GM21423 (cell line): ENCODE measurements around the gene HOXD8.

ENCODE experiments used
- ATAC-seq: cut with Tn5 transposase; IDR thresholded peaks from one replicate; pipeline ENCODE4 v1.9.1; 2021; ENCODE audit warnings: mild to moderate bottlenecking, moderate library complexity; ENCODE audit not compliant: unreplicated experiment

HOXD8 gene

DNA sequence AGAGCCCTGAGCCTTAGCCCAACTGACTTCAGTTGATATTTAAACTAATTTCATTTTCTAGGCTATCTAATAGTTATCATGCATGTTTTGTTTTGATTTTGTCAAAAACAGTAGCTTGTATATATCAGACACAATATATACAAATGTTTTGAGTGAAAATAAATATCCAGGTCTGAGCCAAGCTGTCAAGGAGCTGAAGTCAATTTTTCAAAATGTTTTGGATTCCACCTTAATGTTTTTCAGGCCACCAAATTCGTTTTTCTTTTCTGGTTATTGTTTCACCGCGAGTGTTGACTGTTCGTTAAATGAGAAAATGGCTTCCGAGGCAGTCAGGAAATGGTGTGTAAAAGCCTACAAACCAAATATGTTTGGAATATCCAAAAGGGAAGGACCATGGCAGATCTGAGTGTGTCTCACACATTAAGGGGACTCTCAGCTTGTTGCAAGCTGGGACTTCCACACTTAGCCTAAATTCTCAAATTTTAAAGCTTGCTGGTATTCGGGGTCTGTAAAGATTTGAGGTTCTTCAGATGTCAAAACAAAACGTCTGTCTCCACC is 27.1 kb upstream of the HOXD8 start:
- ATAC-seq = no peak

GRCh38 chr2:176103194-176103593 is 26.3 kb upstream of the HOXD8 start:
- no peak for ATAC-seq

- ATAC-seq = no peak
Measured at GRCh38 chr2:176103742-176104315, 25.7 kb upstream of the HOXD8 start.

DNA sequence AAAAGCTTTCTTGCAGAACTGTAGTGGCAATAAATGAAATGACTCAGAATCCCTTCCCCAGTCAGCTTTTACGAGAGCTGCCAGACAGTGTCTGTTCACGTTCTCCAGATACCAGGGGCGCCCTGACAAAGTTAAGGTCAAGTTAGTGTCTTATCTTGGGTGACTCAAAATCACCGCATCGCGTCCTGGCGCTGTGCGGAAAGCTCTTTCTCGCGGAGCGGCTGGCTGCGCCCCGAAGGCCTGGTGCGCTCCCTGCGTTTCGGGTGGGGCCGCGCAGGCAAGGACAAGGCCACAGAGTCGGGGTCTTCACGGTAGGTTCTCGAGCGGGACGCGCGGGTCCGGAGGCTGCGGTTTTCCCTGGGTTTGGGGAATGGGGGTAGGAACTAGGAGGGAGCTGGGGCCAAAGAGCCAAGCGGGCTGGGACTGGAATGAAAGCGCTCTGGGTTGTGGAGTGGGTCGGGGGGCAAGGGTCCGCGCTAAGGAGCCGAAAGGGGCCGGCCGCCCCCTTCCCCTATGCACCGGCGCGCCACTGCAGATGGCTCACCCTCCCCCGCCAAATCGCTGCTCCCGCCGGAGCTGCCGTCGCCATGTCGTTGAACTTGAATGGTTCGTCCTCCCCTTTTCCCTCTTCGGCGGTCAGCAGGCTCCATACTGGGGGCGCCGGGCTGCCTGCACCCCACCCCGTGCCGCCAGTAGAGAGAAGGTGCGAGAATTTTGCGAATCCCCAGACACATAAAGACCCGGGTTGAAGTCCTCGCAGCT is 25.0 kb upstream of the HOXD8 start:
- no peak for ATAC-seq

- no peak for ATAC-seq
Measured at GRCh38 chr2:176105078-176105729, 24.3 kb upstream of the HOXD8 start.

DNA sequence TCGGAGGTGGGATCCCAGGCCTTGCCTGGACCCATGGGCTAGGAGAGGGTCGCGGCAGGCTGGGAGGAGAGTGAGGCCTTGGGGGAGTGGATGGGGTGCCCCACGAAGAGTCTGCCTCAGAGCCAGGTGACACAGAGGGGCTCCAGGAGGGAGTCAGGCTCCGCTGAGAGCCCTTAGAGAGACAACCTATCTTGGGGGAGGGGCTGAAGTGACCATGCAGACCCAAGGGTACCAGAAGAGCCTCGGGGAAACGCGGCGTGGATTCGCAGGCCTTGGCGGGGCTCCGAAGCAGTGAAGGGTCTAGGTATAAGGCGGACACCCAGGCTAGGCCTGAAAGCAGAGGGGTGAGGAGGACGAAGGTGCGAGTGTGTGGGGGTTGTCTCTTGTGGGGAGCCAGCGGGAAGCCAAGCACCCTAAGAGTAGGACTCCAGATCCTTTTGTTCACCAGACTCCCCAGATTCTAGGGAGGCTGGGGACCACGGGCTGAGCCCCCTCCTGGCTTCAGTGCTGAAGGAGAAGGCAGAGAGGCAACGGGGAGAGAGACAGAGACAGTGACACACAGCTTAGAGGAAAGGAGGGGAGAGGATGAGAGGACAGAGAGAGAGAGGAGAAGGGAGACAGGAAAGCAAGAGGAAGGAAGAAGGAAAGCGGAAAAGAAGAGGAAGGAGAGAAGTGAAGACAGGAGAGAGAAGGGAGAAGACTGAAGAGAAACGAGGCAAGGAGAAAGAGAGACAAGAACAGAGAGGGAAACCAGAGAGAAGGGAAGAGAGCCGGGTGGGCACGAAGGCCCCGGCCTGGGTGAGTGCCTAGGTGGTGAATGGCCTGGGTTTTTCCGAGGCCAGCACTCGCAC is 23.6 kb upstream of the HOXD8 start:
- no peak for ATAC-seq

- no peak for ATAC-seq
Measured at GRCh38 chr2:176106581-176107539, 22.6 kb upstream of the HOXD8 start, which contains the start of gene HOXD11. TSS of gene HOXD11 (plus strand) at chr2:176107280. CDS start at chr2:176107356, 76 bp downstream.

GRCh38 chr2:176107731-176108181 is 21.7 kb upstream of the HOXD8 start:
- ATAC-seq = no peak

DNA sequence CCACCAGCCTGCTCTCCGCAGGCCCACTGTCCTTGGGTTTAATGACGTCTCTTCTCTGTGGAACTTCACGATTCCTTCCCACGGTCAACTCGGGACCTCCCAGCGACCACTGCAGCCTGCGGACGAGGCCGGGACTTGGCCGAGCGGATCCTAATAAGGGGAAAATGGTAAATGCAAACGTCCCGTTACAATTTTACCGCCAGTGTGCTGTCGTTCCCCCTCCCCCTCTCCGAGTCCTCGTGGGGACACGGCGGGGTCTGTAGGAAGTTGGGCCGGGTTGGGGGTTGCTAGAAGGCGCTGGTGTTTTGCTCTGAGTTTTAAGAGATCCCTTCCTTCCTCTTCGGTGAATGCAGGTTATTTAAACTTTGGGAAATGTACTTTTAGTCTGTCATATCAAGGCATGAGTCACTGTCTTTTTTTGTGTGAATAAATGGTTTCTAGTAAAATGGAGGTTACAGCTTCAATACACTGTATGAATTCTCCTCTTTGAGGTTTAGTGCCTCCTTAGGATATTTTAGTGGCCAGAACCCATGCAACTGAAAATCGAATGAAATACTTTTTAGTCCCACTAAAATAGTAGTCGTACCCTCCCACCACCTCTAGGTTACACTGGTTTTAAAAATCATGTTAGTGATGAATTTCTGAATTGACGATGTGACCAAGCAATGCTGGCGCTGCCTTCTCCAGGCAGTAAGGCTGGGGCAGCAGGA is 20.2 kb upstream of the HOXD8 start:
- ATAC-seq = no peak

DNA sequence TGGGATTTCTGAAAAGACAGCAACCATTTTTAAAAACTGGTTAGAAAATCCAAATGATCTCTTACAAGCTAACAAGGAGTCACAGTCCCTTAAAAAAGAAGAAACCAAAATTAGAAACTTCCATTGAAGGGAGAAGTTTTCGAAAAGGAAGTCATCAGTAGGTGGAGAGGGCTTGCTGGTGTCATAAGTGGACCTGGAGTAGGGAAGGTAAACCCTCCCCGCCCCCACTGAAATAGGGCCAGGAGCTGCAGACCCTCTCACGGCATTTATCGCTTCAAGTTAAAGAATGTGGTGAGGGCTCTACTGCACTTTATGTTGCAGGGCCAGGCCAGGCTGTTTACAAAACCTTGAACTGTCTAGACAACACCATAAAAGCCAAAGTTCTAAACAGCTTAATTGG is 19.6 kb upstream of the HOXD8 start:
- ATAC-seq = no peak

DNA sequence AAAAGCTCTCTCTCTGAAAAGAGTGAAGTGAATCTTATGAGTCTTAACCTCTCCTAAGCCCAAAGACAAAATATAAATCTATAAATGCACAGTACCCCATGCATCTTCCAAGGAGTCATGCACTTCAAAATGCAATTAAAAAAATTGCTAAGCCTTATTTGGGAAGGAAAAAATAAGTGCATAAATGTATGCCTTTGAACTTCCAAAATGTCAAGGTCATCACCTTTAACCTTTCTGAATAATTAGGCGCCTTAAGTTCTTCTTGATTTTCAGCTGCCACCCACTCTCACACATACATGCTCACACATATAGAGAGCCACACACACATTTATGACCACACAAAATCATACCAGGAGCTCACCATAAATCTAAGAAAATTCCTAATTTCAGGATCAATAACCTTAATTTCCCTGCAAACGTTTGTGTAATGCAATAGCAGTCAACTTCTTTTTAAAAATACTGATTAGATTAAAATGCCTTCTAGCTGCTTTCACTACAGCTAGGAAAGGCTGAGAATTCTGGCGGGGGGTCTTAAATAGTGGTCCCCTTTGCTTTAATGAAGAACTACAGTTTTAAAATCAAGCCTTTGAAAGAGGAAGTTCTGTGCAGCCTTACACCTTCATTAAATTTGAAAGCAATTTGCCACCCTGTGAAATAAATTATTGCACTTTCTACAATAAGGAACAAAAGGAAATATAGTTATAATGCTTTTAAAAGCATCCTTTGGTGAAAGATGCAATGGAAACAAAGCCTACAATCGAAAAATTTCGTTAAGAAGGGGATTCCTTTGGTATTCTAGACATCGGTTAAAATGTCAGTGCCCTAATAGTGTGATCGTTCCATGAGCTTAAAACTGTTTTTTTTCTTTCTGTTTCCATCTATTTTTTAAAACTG is 18.8 kb upstream of the HOXD8 start:
- no peak for ATAC-seq

GRCh38 chr2:176111309-176111663 is 18.2 kb upstream of the HOXD8 start:
- no peak for ATAC-seq

DNA sequence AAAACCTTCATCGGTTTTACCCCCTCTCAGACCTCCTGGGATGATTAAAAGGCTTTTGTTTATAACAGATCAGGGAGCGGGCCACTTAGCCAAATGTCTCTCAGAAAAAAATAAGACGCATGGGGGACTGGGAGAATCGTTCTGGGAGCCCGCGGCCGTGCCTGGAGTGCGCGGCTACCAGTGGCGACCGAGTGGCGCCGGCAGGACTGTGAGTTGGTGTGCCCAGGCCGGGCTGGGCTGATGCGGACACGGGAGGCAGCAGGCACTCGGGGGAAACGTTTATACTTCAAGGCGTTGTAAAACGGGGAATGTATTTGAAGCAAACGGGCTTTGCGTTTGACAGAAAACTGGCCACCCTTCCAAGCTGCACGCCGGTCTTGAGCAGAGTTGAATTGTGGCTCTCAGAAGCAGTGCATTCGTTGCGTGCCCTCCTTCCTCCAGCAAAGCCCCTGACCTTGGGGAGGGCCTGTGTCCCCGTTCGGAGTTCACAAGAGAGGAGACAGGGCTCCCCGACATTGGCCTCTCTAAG is 17.6 kb upstream of the HOXD8 start:
- no peak for ATAC-seq

DNA sequence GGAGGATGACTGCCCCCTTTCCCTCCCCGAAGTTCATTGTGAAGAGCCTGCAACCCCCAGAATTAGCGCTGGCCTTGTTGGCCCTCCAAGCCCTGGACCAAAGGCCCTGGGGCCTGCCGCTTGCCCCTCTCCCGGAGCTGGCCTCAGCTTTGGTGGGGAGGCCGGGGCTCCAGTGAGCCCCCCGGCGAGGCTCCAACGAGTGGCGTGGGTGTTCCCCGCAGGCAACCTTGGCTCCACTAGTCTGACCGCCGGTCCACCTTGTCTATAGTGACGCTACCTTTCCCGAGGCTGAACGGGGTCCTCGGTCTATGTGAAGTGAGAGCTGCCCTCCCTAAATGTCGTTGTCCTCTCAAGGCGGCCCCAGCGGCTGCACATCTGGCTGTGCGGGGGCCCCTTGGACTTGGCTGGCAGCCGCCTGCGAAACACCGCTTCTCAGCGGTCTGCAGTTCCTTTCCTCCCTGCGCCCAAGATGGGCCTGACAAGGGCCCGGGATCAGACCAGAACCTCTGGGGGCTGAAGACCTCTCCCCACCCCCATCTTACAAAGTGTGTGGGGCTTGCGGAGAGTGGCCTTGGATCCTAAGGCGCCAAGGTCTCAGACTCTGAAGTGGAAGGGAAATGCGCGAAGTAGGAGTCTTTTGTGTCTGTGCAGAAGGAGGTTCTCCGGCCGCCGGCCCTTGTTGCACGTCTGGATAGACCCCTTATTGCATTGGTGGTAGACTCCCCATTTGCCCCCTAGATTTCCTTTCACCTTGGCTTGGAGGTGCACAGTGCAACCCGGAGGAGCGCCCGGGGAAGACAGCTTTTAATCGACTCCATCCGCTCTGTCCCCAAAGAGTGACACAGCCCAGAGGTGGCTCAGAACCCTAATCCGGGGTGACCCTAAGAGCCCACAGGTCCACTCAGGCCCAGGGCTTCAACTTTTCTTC is 16.9 kb upstream of the HOXD8 start:
- ATAC-seq = no peak

DNA sequence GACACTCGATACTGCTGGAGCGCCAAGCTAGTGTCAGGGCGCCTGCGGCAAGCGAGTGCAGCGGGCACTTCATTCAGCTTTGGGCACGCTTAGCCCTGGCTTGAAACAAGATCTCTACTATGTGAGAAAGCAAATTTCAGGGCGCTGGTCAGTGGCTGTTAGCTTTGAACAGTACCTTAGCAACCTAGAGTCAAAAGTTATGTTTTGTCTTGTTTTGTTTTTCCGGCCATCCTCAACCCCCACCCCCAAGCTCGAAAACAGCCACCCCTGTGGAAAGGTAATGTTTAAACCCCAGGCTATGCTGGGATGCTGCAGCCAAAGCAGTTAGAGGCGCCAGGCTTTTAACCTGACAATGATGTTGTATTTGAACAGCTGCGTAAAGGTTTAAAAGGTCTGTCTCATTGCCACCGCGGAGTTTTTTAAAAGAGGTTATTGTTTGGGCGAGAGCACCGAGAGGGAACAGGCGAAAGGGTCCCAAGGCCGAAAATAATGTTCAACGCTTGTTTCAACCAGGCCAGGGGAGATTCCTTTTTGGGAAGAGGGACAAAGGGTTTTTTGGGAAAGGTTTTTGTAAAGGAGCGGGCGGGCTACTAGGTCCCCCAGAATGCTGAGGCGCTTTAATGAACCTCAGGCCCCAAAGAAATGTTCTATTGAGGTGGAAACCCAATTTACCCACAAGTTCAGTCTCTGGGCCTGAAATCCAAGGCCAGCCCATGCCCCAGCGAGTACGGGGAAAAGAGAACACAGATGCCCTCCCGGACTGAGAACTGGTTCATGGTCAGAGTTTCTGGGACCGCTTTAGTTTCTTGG is 15.2 kb upstream of the HOXD8 start:
- ATAC-seq = no peak
